ENCODE results near the gene FBF1. TPM values are rescaled to one million over a fixed set of nuclear protein-coding genes. Genes with fewer than 3 reads are reported as not detected.
A peak's percentile ranks its signal among the peaks of the same experiment; 100 is the strongest.

The FBF1 gene
- total RNA-seq, 4 donors from 2014 or later, result 7.8 to 15.0 (median 10.4) TPM

- no peaks in the 10 kb centered on the region for H3K9me3 ChIP-seq
- WGBS, result 86% methylated on average over 13 of the region's 13 CpGs
- peaks cover 10 to 17% (median 13%) of the 10 kb centered on the region in 4 donors for H3K4me1 ChIP-seq
- no peak overlapping the region for H3K4me3 ChIP-seq
- H3K27me3 ChIP-seq, result no peaks in the 10 kb centered on the region
- H3K27ac ChIP-seq (replicated peaks in 1 of 4), result no peak overlapping the region
- peaks cover 0 to under 1% (median 0%) of the 10 kb centered on the region in 4 donors for H3K36me3 ChIP-seq
- TF ChIP-seq POLR2A (IDR thresholded peaks at IDR 0.05; ENCODE audit: low read depth) (no peak), POLR2AphosphoS5 (IDR thresholded peaks at IDR 0.05) (no peak), EP300 (IDR thresholded peaks at IDR 0.05) (no peak)
- TF ChIP-seq, protein P1, sequence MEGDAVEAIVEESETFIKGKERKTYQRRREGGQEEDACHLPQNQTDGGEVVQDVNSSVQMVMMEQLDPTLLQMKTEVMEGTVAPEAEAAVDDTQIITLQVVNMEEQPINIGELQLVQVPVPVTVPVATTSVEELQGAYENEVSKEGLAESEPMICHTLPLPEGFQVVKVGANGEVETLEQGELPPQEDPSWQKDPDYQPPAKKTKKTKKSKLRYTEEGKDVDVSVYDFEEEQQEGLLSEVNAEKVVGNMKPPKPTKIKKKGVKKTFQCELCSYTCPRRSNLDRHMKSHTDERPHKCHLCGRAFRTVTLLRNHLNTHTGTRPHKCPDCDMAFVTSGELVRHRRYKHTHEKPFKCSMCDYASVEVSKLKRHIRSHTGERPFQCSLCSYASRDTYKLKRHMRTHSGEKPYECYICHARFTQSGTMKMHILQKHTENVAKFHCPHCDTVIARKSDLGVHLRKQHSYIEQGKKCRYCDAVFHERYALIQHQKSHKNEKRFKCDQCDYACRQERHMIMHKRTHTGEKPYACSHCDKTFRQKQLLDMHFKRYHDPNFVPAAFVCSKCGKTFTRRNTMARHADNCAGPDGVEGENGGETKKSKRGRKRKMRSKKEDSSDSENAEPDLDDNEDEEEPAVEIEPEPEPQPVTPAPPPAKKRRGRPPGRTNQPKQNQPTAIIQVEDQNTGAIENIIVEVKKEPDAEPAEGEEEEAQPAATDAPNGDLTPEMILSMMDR (IDR thresholded peaks at IDR 0.05), result no peak
- intact Hi-C loops (cut with DNase I), result no loop called here
- no peak for DNase-seq (ENCODE audit: extremely low spot score)
Observed at GRCh38 chr17:75937652-75938051, 3.2 kb downstream of the FBF1 start.

GRCh38 chr17:75933808-75934207 is 7.0 kb downstream of the FBF1 start:
- no peak for TF ChIP-seq POLR2A (IDR thresholded peaks at IDR 0.05; ENCODE audit: low read depth)
- no peak for TF ChIP-seq POLR2AphosphoS5 (IDR thresholded peaks at IDR 0.05)
- TF ChIP-seq, protein P1 (IDR thresholded peaks at IDR 0.05), result no peak
- TF ChIP-seq EP300 (IDR thresholded peaks at IDR 0.05), result no peak
- no peak for DNase-seq (ENCODE audit: extremely low spot score)
- H3K36me3 ChIP-seq, result peaks cover 0 to 20% (median 3%) of the 10 kb centered on the region in 4 donors
- intact Hi-C loops (cut with DNase I), result no loop called here
- WGBS, result 84% methylated on average over 4 of the region's 4 CpGs
- no peaks in the 10 kb centered on the region for H3K27me3 ChIP-seq
- no peak overlapping the region for H3K4me3 ChIP-seq
- H3K27ac ChIP-seq (replicated peaks in 1 of 4), result no peak overlapping the region
- no peaks in the 10 kb centered on the region for H3K4me1 ChIP-seq
- H3K9me3 ChIP-seq, result no peaks in the 10 kb centered on the region

DNA sequence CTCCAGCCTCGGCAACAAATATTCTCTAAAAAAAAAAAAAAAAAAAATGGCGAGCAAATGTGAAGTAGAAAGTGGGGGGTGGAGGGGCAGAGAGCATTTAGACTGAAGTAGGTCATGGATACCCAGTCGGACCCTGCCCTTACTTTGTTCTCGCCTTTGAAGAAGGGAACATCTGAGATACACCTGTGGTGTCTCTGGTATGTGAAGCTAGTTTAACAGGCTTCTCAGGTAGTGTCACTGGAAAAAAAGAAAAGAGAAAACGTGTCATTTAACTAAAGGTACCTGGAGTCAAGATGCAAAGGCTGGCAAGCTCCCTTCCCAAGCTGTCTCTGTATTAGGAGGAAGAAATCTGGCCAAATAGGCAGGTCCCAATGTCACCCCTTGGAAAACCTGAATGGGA is 8.0 kb downstream of the FBF1 start:
- Histone ChIP-seq H3K27me3 (no peaks in the 10 kb centered on the region), H3K27ac (replicated peaks in 1 of 4) (no peak overlapping the region), H3K36me3 (peaks cover 0 to 20% (median 3%) of the 10 kb centered on the region in 4 donors), H3K9me3 (no peaks in the 10 kb centered on the region), H3K4me3 (no peak overlapping the region), H3K4me1 (no peaks in the 10 kb centered on the region)
- WGBS, result 91% methylated on average over 5 of the region's 5 CpGs
- no peak for TF ChIP-seq EP300 (IDR thresholded peaks at IDR 0.05)
- TF ChIP-seq, protein P1 (IDR thresholded peaks at IDR 0.05), result no peak
- no peak for TF ChIP-seq POLR2AphosphoS5 (IDR thresholded peaks at IDR 0.05)
- TF ChIP-seq POLR2A (IDR thresholded peaks at IDR 0.05; ENCODE audit: low read depth), result no peak
- intact Hi-C loops (cut with DNase I), result no loop called here
- DNase-seq (ENCODE audit: extremely low spot score), result no peak

DNA sequence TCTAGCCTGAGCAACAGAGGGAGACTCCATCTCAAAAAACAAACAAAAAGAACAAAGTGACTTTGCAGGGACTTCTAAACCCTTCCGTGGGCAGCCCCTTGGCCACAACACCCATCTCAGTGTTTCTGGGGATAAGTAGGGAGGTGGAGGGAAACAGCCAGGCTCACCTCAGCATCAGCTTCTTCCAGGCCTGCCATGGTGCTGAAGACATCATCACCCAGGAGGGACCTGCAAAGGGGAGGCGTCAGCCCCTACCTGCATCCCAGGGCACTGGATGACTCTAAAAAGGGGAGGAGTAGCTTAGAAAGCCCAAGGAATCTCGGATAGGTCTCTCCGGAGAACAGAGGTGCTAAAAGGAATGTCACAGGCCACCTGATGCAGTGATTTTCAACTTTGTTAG is 9.8 kb downstream of the FBF1 start:
- Histone ChIP-seq H3K4me3 (no peak overlapping the region), H3K27ac (replicated peaks in 1 of 4) (no peak overlapping the region), H3K9me3 (no peaks in the 10 kb centered on the region), H3K36me3 (peaks cover 0 to 33% (median 7%) of the 10 kb centered on the region in 4 donors), H3K4me1 (no peaks in the 10 kb centered on the region), H3K27me3 (no peaks in the 10 kb centered on the region)
- intact Hi-C loops (cut with DNase I), result no loop called here
- TF ChIP-seq POLR2AphosphoS5 (IDR thresholded peaks at IDR 0.05) (no peak), POLR2A (IDR thresholded peaks at IDR 0.05; ENCODE audit: low read depth) (no peak), EP300 (IDR thresholded peaks at IDR 0.05) (no peak)
- TF ChIP-seq, protein P1 (IDR thresholded peaks at IDR 0.05), result no peak
- DNase-seq (ENCODE audit: extremely low spot score), result no peak
- 90% methylated on average over 4 of the region's 4 CpGs for WGBS

DNA sequence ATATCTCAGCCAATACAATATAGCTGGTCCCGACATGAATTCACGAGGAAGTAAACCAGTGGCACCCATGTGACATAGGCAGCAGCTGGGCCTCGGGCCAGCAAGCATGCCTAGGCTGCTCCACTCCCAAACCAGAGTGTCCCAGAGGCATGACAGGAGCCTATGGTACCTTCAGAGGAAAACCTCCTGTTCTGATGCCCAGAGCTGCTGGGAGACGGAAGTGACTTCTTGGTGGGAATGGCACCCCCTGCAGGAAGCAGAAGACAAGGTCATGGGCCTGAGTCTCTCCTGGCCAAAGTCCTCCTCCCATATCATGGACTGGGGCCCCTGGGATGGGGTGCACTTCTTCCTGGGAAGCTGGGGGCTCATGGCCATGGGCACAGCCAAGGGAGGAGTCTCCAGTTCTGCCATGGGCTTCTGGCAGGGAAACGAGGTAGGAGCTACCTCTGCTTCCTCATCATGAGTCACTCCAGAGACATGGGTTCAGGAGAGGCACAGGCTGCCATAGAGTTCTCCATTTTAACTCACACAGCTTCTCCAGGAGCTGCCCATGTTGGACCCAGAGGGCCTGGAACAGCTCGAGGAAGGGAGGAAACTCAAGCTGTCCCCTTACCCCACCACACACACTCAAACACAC is 13.4 kb downstream of the FBF1 start:
- no peaks in the 10 kb centered on the region for H3K4me1 ChIP-seq
- H3K9me3 ChIP-seq, result no peaks in the 10 kb centered on the region
- intact Hi-C loops (cut with DNase I), result no loop called here
- no peaks in the 10 kb centered on the region for H3K27me3 ChIP-seq
- 55% methylated on average over 5 of the region's 6 CpGs for WGBS
- TF ChIP-seq POLR2A (IDR thresholded peaks at IDR 0.05; ENCODE audit: low read depth), result no peak
- TF ChIP-seq, protein P1 (IDR thresholded peaks at IDR 0.05), result peak in 2 of 3 experiments; percentile 26 to 30
- DNase-seq (ENCODE audit: extremely low spot score), result no peak
- no peak overlapping the region for H3K4me3 ChIP-seq
- H3K27ac ChIP-seq (replicated peaks in 1 of 4), result no peak overlapping the region
- H3K36me3 ChIP-seq, result peaks cover 9 to 65% (median 26%) of the 10 kb centered on the region in 4 donors

Data from esophagus muscularis mucosa (tissue), 4 donors.